ENCODE results near the gene LPIN1.
A peak's percentile ranks its signal among the peaks of the same experiment; 100 is the strongest.

The LPIN1 gene

GRCh38 chr2:11773747-11774525, 27.5 kb downstream of the LPIN1 start:
- in situ Hi-C loops (cut with MboI; ENCODE audit: low pct_unique_long_range_greater_than_20kb, low sequenced_read_pairs) = no loop called here
- DNase-seq = no peak

GRCh38 chr2:11774600-11774999, 28.2 kb downstream of the LPIN1 start:
- in situ Hi-C loops (cut with MboI; ENCODE audit: low pct_unique_long_range_greater_than_20kb, low sequenced_read_pairs) = no loop called here

GRCh38 chr2:11775384-11775783, 29.0 kb downstream of the LPIN1 start:
- DNase-seq = no peak
- in situ Hi-C loops (cut with MboI; ENCODE audit: low pct_unique_long_range_greater_than_20kb, low sequenced_read_pairs) = loop anchor here (25.0 kb wide), 1 partner anchor 88 kb away; no protein-coding TSS in a partner anchor

More at GRCh38 chr2:11774600-11774999, 28.2 kb downstream of the LPIN1 start:
- DNase-seq = no peak

- peak; percentile 57 for DNase-seq
- in situ Hi-C loops (cut with MboI; ENCODE audit: low pct_unique_long_range_greater_than_20kb, low sequenced_read_pairs) = loop anchor here (25.0 kb wide), 1 partner anchor 90 kb away; no protein-coding TSS in a partner anchor
Measured at GRCh38 chr2:11777066-11777782, 30.8 kb downstream of the LPIN1 start.

GRCh38 chr2:11777886-11778415, 31.5 kb downstream of the LPIN1 start:
- in situ Hi-C loops (cut with MboI; ENCODE audit: low pct_unique_long_range_greater_than_20kb, low sequenced_read_pairs) = loop anchor here (25.0 kb wide), 1 partner anchor 91 kb away; no protein-coding TSS in a partner anchor
- DNase-seq = no peak

GRCh38 chr2:11778416-11778815, 32.0 kb downstream of the LPIN1 start:
- in situ Hi-C loops (cut with MboI; ENCODE audit: low pct_unique_long_range_greater_than_20kb, low sequenced_read_pairs) = loop anchor here (25.0 kb wide), 1 partner anchor 91 kb away; no protein-coding TSS in a partner anchor

GRCh38 chr2:11778923-11779757, 32.7 kb downstream of the LPIN1 start:
- in situ Hi-C loops (cut with MboI; ENCODE audit: low pct_unique_long_range_greater_than_20kb, low sequenced_read_pairs) = loop anchor here (25.0 kb wide), 1 partner anchor 92 kb away; no protein-coding TSS in a partner anchor

More at GRCh38 chr2:11778416-11778815, 32.0 kb downstream of the LPIN1 start:
- no peak for DNase-seq

GRCh38 chr2:11781602-11782001, 35.2 kb downstream of the LPIN1 start:
- in situ Hi-C loops (cut with MboI; ENCODE audit: low pct_unique_long_range_greater_than_20kb, low sequenced_read_pairs) = loop anchor here (25.0 kb wide), 1 partner anchor 94 kb away; no protein-coding TSS in a partner anchor
- DNase-seq = no peak

More at GRCh38 chr2:11778923-11779757, 32.7 kb downstream of the LPIN1 start:
- DNase-seq = peak; percentile 76

GRCh38 chr2:11784280-11784679, 37.8 kb downstream of the LPIN1 start:
- in situ Hi-C loops (cut with MboI; ENCODE audit: low pct_unique_long_range_greater_than_20kb, low sequenced_read_pairs) = loop anchor here (25.0 kb wide), 1 partner anchor 97 kb away; no protein-coding TSS in a partner anchor
- no peak for DNase-seq

- in situ Hi-C loops (cut with MboI; ENCODE audit: low pct_unique_long_range_greater_than_20kb, low sequenced_read_pairs) = loop anchor here (25.0 kb wide), 1 partner anchor 98 kb away; no protein-coding TSS in a partner anchor
Measured at GRCh38 chr2:11784747-11785610, 38.5 kb downstream of the LPIN1 start.

GRCh38 chr2:11785611-11785940, 39.1 kb downstream of the LPIN1 start:
- in situ Hi-C loops (cut with MboI; ENCODE audit: low pct_unique_long_range_greater_than_20kb, low sequenced_read_pairs) = loop anchor here (25.0 kb wide), 1 partner anchor 98 kb away; no protein-coding TSS in a partner anchor
- DNase-seq = no peak

More at GRCh38 chr2:11784747-11785610, 38.5 kb downstream of the LPIN1 start:
- DNase-seq = peak; percentile 47

GRCh38 chr2:11786191-11786590, 39.8 kb downstream of the LPIN1 start:
- in situ Hi-C loops (cut with MboI; ENCODE audit: low pct_unique_long_range_greater_than_20kb, low sequenced_read_pairs) = loop anchor here (25.0 kb wide), 1 partner anchor 99 kb away; no protein-coding TSS in a partner anchor
- DNase-seq = no peak

GRCh38 chr2:11786592-11786991, 40.2 kb downstream of the LPIN1 start:
- DNase-seq = no peak
- in situ Hi-C loops (cut with MboI; ENCODE audit: low pct_unique_long_range_greater_than_20kb, low sequenced_read_pairs) = loop anchor here (25.0 kb wide), 1 partner anchor 99 kb away; no protein-coding TSS in a partner anchor

- in situ Hi-C loops (cut with MboI; ENCODE audit: low pct_unique_long_range_greater_than_20kb, low sequenced_read_pairs) = loop anchor here (25.0 kb wide), 1 partner anchor 101 kb away; no protein-coding TSS in a partner anchor
Measured at GRCh38 chr2:11787991-11788390, 41.6 kb downstream of the LPIN1 start.

GRCh38 chr2:11788461-11789124, 42.2 kb downstream of the LPIN1 start:
- in situ Hi-C loops (cut with MboI; ENCODE audit: low pct_unique_long_range_greater_than_20kb, low sequenced_read_pairs) = loop anchor here (25.0 kb wide), 1 partner anchor 101 kb away; no protein-coding TSS in a partner anchor

More at GRCh38 chr2:11787991-11788390, 41.6 kb downstream of the LPIN1 start:
- no peak for DNase-seq

GRCh38 chr2:11789243-11789642, 42.8 kb downstream of the LPIN1 start:
- in situ Hi-C loops (cut with MboI; ENCODE audit: low pct_unique_long_range_greater_than_20kb, low sequenced_read_pairs) = loop anchor here (25.0 kb wide), 1 partner anchor 102 kb away; no protein-coding TSS in a partner anchor

More at GRCh38 chr2:11788461-11789124, 42.2 kb downstream of the LPIN1 start:
- no peak for DNase-seq

GRCh38 chr2:11790228-11790627, 43.8 kb downstream of the LPIN1 start:
- DNase-seq = no peak
- in situ Hi-C loops (cut with MboI; ENCODE audit: low pct_unique_long_range_greater_than_20kb, low sequenced_read_pairs) = loop anchor here (25.0 kb wide), 1 partner anchor 103 kb away; no protein-coding TSS in a partner anchor

More at GRCh38 chr2:11789243-11789642, 42.8 kb downstream of the LPIN1 start:
- no peak for DNase-seq

Measured in KBM-7 (cell line).